Measurements from ENCODE around the gene TECPR1.

DNA sequence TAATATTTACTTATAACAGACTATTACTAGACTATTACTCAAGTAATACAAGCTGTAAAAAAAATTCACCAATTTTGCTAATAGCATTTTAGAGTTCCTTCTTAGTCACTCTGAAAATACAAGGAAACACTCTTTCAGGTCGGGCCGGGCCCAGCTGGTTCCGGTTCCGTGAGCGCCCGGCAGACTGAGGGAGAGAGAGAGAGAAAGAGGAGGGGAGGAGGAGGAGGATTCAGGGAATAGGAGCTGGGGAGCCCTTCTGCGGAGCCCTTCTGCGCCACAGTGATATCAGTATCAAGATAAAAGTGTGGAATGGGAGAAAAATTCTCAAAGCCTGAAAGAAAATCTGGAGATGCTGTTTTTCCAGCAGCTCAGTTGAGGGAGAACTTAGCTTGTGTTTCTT lies 71.3 kb downstream of the TECPR1 start:
- TF ChIP-seq, protein P1, sequence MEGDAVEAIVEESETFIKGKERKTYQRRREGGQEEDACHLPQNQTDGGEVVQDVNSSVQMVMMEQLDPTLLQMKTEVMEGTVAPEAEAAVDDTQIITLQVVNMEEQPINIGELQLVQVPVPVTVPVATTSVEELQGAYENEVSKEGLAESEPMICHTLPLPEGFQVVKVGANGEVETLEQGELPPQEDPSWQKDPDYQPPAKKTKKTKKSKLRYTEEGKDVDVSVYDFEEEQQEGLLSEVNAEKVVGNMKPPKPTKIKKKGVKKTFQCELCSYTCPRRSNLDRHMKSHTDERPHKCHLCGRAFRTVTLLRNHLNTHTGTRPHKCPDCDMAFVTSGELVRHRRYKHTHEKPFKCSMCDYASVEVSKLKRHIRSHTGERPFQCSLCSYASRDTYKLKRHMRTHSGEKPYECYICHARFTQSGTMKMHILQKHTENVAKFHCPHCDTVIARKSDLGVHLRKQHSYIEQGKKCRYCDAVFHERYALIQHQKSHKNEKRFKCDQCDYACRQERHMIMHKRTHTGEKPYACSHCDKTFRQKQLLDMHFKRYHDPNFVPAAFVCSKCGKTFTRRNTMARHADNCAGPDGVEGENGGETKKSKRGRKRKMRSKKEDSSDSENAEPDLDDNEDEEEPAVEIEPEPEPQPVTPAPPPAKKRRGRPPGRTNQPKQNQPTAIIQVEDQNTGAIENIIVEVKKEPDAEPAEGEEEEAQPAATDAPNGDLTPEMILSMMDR (IDR thresholded peaks at IDR 0.05): no peak
- TF ChIP-seq EP300 (IDR thresholded peaks at IDR 0.05): no peak
